Stimulated activated CD4-positive, alpha-beta T cell treated with anti-CD3 and anti-CD28 coated beads, Interleukin-1b, Interleukin-23, amount 100 ng/mL, for 4 hours (primary cell): ENCODE data around the gene RNF145.

ENCODE experiments used
- DNase-seq, 2 donors: peaks; one replicate each; pipeline ENCODE4 v3.0.0-alpha.2; 2020; ENCODE audit warnings: low read depth in 2 of 2

The RNF145 gene

DNA sequence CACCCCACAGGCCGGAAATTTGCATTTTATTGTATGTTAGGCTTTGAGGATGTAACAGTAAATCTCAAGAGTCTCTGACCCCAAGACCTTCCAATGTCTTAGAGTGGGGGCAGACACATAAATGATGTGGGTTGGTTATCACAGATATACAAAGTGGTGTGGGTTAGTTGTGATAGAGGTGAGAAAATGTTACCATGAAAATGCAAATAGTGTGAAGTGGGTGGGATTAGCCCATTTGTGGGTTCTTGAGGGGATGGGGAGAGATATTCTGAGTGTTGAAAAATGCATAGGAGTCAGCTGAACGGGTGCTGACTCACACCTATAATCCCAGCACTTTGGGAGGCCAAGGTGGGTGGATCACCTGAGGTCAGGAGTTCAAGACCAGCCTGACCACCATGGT, 7.9 kb upstream of the RNF145 start:
- no peak for DNase-seq

DNA sequence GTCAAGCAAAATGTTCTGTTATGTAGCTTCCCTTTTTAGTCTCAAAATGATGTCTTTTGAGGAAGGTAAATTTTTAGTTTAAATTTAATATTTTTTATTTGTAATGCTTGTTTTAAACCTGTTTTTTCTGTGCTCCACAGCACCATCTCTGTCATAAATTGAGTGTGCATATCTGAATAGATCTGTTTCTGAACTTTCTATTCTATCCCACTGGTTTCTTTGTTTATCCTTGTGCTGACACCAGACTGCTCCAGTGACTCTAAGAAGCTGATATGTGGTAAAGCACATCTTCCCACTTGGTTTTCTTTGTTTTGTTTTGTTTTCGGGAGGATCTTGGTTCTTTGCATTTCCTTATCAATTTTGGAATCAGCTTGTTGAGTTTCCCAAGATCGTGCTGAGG, 7.1 kb upstream of the RNF145 start:
- no peak for DNase-seq

GRCh38 chr5:159215886-159216285, 6.5 kb upstream of the RNF145 start:
- no peak for DNase-seq

DNA sequence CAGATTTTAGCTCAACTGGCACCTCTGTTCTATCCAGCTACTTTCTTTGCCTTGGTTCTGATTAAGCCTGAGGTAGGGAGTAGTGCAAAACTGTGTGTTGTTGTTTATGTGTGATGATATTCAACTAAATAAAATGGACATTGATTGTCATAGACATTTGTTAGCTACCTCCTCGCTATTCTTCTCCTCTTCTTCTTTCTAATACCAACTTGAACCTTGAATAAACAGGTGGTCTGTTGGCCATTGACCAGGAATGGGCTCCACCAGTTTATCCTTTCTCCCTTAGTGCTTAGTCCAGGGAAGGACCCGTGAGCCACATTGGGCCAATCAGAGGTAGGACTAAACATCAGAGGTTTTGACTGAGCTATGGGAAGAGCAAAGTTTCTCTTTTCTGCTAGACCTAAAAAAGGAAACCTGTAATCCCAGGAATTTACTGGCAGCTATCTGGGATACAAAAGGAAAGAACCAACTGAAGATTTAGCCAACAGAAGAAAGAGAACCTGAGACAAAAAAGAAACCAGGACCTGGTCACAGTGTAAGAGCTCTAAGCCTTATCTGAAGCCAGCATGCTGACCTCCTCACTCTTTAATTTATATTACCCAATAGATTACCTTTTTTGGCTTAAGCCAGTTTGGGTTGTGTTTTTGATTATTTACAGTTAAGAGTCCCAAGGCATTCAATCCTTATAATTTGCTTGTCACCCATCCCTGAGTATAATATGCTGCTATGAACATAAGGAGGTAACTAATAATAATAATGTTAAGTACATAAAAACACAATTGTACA, 5.3 kb upstream of the RNF145 start:
- no peak for DNase-seq

DNA sequence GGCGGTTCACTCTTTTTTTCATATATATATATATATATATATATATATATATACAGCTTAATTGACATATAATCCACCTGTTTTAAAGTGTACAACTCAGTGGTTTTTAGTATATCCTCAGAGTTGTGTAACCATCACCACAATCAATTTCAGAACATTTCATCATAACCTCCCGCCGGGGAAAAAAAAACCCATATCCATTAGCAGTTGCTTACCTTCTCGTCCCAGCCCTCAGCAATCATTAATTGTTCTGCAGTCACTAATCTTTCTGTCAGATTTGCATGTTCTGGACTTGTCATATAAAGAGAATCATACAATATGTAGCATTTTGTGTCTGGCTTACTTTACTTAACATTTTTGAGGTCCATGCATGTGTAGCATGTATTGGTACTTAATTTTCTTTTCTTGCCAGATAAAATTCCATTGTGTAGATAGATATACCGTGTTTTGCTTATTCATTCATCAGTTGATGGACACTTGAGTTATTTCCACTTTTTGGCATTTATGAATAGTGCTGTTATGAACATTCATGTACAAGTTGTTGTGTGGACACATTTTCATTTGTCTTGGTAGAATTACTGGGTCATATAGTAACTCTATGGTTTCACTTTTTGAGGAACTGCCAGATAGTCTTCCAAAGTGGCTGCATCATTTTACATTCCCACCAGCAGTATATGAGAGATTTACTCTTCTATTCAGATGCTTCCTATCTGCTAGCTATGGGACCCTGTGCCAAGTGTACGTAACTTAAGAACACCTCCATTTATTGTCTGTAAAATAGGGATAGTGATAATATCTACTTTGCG, 3.5 kb upstream of the RNF145 start:
- DNase-seq: no peak

DNA sequence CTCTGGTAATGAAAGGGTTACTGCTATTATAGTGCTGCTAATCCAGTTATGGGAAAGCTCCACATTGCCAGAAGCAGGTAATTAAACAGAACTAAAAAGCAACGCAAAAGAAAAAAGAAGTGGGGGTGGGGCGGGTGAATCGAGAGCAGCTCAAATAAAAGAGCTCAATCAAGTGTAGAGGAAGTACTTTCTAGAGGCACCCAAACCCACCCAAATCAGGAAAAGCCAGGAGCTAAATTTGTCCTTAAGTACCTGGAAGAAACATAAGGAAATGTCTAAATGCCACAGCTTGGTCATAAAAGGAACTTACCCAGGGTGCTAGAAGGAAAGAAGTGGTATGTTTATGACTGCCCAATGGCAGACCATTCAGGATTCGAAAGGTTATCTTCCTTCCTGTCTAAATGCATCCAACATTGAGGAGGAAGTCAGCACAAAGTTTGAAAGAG, 2.4 kb upstream of the RNF145 start:
- no peak for DNase-seq

DNA sequence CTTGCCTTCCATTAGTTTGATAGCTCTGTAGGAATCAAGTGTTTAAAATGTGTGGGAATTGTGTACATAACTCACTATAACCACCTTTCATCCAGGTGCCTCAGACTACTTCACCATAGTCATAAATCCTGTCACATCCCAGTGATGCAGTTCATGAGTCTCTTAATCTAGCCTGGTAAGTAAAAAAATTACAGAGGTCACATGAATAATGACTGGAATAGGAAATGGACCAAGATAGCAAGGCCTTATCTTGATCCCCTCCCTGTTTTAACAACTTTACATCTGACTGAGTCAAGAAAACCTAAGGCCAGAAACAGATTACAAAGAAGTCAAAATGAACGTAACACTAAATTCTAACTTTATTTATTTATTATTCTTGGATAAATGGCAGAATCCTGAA, 1.5 kb upstream of the RNF145 start:
- DNase-seq: no peak

DNA sequence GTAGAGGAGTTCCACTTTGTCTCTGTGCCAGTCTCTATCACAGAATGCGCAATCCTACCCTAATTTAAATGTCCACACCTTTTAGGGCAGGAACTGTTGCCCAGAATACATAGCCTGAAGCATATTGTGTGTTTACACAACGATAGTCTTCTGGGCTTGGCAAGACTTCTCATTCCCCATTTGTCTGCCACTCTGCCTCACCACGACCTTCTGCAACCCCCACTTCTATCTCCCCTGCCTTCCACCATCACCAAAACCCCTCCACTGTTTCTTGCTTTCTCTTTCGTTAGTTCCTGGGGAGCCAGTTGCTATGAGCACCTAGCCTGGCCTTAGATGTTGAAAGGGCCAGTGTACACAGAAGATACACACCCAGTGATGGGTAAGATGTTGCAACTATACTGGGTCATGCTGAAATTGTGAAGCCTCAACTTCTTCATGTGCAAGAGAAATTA, 883 bp upstream of the RNF145 start:
- no peak for DNase-seq

DNA sequence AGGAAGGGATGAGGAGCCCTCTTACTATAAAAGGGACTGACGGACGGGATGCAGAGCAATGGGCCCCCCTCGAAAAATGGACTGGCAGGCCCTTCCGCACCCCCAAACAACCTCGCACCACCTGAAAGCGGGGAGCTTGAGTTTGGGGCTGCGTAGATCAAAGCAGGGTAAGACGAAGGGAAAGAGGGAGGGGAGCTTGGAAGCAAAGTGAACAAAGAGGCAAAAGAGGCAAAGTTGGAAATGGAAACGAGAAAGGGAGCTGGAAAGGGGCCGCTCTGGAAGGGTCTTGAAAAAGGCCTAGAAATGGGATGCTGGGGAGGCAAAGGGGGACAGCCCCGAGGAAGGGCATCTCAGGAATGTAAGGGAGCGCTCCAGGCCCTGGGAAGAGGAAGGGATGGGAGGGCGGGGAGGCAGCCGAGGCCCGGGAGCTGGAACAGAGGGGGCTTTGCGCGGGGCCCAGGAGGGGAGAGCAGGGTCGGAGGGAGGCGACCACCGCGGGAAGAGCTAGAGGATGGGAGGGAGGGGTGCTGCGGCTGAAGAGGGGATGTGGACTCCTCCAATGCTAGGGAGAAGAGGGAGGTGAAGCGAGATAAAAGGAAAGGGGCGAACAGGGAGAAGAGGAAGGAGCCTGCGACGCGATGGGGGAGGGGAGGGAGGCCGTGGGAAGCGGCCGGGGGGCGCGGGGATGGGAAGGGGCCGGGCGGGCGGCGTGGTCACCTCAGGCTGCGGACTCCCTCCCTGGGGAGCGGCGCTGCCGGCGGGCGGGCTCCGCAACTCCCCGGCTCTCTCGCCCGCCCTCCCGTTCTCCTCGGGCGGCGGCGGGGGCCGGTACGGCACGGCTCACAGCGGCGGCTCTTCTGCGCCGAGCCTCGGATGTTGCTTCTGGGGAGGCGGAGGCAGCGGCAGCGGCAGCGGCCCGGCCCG, 577 bp downstream of the RNF145 start:
- DNase-seq: peak in 1 of 2 donors; percentile 27

DNA sequence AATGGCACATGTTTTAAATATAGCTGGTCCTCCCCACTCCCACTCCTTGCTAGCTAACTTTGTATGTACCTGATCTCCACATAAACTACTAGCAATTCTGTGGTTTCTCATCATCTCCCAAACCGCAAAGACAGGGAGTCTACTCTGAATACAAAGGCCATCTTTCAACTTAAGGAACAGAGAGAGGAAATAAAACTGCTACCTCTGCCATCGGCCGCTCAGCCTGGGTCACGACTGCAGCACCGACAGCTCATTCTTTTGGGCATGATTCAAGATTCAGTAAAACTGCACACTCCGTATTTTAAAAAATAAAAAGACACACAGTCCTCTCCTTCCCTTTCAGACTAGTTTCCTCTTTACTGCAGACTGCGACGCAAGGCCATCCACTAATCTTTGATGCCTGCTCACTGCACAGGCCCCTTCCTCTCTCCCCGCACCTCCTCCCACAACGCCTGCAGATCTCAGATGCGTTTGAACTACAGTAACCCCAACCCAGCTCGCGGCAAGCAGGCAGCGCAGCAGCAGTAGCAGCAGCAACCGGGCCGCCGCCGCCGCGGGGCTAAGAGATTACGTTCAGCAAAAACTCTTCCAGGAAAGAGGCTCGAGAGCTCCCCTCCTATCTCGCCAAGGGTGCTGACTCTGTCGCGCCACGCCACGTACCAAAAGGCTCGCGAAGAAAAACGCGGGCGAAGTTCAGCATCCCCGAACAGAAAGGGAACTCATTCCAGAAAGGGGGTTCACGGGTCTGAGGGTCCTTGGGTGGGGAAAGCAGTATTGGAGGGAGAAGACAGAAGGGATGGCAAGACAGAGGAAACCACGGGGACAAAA, 1.5 kb downstream of the RNF145 start:
- peak; percentile 65 to 67 for DNase-seq

GRCh38 chr5:159207222-159207685, 2.1 kb downstream of the RNF145 start:
- no peak for DNase-seq

DNA sequence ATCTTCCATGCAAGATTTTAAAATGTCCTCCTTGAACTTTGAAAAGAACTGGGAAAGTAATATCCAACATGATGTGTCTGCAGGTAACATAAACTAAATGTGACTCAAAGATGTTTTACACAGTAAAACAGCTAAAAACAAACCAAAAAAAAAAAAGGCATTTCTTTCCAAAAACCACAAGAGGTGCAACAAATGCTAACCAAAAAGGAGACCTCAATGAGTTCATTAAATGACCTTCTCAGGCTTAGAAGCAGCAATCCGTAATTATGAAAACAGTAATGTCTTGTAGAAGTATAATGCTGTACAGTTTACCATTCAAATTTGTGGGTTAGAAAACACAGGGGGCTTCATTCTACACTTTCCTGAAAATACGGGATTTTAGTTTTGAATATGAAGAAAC, 2.5 kb downstream of the RNF145 start:
- no peak for DNase-seq

GRCh38 chr5:159206368-159206767, 3.0 kb downstream of the RNF145 start:
- DNase-seq: no peak

- no peak for DNase-seq
These were observed 6.0 kb downstream of the RNF145 start for GRCh38 chr5:159203351-159203750.

- no peak for DNase-seq
These were observed 7.2 kb downstream of the RNF145 start for GRCh38 chr5:159202151-159202550.

DNA sequence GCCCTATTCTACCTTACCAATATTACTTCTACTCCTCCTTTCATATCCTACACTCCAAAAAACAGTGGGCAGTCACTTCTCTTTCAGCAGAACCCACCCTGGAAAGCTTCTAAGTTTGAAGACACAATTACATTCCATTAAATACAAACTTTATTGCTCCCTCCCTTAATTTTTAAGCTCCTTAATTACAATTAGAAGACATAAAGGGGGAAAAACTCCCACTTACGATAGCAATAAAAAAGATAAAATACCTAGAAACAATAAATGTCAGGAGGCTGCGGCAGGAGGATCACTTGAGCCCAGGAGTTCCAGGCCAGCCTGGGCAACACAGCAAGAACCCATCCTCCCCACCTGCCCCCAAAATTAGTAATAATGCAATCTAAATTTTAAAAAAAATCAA, 9.6 kb downstream of the RNF145 start:
- DNase-seq: no peak

DNA sequence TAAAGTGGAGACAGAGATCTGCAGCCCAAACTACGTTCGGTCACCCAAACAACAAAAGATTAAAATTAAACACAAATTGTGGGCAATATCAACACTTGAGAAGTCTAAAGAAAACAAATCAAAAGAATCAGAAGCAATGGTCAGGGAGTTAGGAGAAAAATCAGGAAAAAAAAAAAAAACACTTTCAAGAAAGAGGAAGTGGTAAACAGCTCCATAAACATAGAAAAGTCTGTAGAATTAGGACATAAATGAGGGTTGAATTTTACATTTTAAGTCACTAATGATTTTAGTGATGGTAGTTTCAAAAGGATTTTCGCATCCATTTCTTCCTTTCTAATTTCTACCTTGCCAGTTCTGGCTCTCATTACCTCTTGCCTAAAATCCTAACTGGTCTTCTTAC, 10.1 kb downstream of the RNF145 start:
- no peak for DNase-seq

GRCh38 chr5:159198063-159199036, 11.0 kb downstream of the RNF145 start:
- DNase-seq: no peak

- DNase-seq: no peak
These were observed 13.6 kb downstream of the RNF145 start for GRCh38 chr5:159195775-159196174.

DNA sequence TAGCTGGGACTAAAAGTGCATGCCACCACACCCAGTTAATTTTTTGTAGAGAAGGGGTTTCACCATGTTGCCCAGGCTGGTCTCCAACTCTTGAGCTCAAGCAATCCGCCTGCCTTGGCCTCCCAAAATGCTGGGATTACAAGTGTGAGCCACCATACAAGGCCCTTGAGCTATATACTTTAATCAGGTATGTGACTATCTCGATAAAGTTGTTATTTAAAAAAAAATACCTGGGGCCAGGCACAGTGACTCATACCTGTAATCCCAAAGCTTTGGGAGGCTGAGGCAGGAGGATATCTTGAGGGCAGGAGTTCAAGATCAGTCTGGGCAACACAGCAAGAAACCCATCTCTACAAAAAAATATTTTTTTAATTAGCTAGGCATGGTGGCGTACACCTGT, 19.2 kb downstream of the RNF145 start:
- no peak for DNase-seq
